ENCODE measurements around the gene REM2.

- TF ChIP-seq, protein P1, sequence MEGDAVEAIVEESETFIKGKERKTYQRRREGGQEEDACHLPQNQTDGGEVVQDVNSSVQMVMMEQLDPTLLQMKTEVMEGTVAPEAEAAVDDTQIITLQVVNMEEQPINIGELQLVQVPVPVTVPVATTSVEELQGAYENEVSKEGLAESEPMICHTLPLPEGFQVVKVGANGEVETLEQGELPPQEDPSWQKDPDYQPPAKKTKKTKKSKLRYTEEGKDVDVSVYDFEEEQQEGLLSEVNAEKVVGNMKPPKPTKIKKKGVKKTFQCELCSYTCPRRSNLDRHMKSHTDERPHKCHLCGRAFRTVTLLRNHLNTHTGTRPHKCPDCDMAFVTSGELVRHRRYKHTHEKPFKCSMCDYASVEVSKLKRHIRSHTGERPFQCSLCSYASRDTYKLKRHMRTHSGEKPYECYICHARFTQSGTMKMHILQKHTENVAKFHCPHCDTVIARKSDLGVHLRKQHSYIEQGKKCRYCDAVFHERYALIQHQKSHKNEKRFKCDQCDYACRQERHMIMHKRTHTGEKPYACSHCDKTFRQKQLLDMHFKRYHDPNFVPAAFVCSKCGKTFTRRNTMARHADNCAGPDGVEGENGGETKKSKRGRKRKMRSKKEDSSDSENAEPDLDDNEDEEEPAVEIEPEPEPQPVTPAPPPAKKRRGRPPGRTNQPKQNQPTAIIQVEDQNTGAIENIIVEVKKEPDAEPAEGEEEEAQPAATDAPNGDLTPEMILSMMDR (conservative IDR thresholded peaks at IDR 0.05 in 1 of 2, IDR thresholded peaks at IDR 0.05 in 1 of 2; ENCODE audit: low read depth in 1 of 2, low read length in 2 of 2): no peak
- TF ChIP-seq EZH2 (IDR thresholded peaks at IDR 0.05; ENCODE audit: low read length, missing control alignments): no peak
Observed at GRCh38 chr14:22892488-22892887, 9.5 kb downstream of the REM2 start.
